ENCODE data around the gene GSTM2.

The GSTM2 gene

DNA sequence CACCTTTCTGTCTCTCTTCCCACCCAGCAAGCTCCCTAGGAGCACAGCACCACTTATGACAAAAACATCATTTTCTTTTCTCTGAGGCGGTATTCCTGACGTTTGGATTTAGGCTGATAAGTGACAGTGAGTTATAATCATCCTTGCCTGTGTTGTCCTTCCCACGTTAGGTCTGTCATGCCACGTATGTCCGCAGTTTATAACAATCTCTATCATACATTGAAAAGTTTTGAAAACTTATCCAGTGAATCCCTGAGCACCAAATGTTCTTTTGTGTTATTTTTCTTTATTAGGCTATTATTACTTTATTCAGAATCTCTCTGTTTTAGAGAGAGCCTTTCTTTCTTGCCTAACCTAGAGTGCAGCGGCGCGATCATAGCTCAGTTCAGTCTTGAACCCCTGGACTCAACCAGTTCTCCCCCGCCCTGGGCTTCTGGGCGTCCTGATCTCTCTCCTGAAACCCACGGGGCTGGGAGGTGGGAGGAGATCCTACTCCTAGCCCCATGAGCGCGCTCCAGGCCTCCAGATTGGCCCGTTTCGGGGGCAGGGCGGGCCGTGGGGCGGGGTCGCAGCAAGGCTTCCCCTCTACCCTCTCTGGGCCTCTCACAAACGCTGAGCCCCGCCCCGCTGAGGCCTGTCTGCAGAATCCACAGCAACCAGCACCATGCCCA, at the start of gene GSTM2:
Gene GSTM2, plus strand, starts transcription at position 606 of the 671 bp plus-strand sequence. Its CDS starts 59 bp downstream, at position 665.
- no peak for FAIRE-seq

DNA sequence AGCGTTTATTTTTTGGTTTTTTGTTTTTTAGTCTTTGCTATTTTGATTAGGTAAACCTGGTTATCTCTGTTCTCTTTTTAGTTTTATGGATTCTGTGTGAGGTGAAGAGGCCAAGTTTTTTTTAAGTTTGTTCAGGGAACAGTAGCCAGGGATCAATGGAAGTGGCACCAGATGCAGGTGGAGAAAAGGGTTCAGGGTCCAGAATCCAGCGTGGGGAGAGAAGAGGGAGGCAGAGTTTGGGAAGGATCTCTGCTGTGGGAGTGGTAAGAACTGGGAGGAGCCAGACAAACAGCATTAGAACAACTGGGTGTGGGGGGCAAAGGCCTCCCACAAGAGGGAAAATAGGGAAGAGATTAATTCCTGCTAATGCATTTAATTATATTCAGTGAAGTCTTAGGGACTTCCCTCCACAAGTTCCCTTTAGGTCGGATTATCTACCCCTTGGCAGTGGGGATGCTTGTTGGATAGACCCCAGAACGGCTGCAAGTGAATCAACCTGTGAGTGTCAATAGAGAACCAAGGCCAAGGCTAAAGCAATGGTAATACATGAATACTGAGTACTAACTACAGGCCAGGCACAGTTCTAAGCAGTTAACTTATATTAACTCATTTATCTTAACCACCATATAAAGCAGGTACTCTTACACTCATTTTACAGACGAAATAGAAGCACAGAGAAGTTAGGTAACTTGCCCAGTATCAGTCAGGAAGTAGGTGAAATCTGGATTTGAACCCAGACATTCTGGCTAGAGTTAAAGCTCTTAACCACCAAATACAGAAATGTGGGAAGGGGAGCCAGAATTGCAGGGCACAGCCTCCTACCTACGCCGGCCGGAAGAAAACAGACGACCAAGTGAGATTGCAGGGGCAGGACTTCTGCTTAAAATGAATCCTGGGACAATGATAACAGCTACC, 48.9 kb upstream of the GSTM2 start:
- no peak for FAIRE-seq

DNA sequence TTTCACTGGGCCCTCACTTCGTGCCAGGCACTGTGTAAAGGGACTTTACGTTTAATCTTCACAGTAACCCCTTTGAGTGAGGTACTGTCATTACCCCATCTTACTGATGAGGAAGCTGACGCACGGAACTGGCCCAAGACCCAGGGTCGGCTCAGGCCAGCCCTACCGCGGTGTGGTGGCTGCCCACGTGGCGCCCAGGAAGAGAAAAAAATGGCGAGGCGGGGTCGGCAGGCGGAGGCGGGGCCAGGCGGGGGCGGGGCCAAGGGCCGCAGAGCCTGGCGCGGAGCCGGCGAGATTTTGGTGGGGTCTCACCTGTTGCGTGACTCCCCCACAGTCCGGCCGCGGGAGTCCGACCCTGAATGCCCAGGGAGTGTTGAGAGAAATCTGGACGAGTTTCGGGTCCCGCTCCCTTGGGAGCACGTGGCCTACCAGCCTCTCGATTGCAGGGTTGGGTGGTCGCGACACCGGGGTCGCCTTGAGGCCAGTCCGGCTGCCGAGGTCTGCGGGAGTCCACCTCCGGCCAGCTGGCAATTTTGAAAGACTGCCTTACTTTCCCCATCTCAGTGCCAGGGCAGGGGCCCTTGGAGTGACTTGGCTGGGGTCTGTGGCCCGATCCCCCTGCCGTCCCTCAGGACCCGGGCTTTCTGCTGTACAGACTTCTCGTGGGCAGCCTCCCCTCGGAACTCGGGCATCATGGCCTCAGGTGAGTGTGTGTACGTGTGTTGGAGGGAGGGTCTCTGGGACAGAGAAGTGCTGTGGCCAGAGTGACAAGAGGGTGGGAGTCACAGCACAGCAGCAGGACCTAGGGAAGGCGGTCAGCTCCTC, 48.1 kb upstream of the GSTM2 start, which contains the start of the genes AMPD2 and GNAT2:
Gene AMPD2, plus strand, starts transcription at position 262 of the 825 bp plus-strand sequence. CDS start 1,339 bp downstream, outside the sequence.
Gene GNAT2, minus strand, starts transcription at position 41 of the 825 bp plus-strand sequence. CDS start 6,746 bp downstream, outside the sequence.
- no peak for FAIRE-seq

DNA sequence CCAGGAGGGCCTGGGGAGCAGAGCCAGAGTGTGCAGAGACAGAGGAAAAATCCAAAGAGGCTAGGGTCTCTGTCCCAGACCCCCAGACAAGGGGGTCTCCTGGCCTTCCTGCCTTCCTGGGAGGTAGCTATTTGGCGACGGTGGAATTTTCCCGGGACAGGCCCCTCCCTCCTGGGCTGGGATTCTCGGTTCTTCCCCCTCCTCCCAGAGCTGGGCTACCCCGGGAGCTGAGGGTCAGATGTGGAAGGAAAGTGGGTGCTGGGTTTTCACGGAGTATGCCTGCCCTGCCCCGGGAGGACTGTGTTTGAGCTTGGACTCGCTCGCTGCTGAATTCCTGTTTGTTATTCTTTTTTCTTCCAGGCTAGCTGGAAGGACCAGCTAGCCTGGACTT, 47.5 kb upstream of the GSTM2 start:
- FAIRE-seq, result no peak

DNA sequence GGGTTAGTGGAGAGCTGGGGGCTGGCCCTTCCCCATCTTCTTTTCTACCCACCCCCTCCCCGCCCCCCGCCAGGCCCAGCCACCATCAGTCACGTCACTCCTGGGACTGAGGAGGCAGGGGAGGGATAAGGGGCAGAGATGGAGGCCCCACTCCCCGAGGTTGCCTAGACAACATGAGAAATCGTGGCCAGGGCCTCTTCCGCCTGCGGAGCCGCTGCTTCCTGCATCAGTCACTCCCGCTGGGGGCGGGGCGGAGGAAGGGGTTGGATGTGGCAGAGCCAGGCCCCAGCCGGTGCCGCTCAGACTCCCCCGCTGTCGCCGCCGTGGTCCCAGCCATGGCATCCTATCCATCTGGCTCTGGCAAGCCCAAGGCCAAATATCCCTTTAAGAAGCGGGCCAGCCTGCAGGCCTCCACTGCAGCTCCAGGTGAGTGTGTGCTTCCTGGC, 47.0 kb upstream of the GSTM2 start:
- FAIRE-seq, result no peak

DNA sequence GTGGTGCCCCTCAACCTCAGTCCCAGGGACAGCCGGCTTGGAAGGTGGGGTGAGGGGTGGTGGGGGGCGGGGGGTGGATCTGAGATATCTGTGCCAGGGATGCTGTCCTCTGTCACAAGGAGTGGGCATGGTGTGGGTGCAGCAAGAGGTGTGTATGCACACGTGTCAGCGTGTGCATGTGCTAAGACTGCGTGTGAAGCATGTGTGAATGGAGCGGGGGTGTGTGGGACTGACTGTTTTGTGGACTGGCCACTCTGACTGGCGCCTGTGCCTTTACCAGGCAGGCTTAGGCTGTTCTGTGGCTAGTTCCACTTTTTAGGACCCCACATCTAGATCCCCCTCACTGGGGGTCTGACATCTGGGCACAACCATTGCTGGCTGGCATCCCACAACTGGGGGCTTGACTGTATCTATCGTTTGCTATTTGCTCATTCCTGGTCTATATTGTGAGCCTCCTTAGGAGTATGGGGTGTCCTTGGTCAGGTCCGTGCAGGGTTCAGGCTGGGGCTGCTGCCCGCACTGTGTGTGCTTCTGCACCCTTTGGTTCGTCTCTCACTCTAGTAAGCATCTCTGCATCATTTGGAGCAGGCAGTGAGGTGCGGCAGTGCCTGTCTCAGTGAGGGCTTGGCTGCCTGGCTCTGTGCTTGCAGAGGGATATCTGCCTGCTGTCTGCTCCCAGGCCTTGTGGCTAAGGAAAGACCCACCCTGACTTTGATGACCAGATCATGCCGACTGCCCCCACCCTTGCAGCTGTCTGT, 46.3 kb upstream of the GSTM2 start:
- no peak for FAIRE-seq

DNA sequence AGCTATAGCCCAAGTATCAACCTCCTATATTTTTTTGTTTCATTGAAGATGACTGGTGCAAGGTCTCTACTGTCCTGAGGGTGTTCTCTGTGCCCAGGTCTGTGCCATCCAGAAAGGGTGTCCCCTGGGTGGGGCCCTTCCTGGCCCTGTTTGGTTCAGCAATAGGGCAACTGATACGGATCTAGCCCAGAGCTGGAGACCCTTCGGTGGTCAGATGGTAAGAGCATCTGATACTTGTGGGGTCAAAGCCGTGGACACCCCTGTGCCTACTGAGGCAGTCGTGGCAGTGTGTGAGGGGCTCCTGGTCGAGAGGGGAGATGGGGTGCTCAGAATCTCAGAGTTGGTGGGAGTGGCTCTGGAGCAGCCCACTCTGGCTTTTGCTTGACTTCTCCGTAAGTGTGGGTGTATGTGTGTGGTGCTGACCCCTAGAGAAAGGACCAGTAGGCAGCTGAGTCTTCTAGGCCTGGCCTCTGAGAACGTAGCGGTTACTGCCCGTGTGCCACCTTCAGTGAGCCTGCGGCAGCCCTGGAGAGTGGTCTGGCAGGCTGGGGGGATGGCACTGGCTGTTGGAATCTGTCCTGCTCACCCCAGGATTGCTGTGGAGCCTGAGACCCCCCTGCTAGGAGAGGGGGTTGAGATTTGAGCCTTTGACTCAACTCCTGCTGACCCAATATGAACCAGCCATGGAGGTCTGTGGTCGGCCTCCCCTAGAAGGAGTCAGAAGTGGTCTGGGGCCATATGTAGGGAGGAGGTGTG, 45.5 kb upstream of the GSTM2 start:
- no peak for FAIRE-seq

DNA sequence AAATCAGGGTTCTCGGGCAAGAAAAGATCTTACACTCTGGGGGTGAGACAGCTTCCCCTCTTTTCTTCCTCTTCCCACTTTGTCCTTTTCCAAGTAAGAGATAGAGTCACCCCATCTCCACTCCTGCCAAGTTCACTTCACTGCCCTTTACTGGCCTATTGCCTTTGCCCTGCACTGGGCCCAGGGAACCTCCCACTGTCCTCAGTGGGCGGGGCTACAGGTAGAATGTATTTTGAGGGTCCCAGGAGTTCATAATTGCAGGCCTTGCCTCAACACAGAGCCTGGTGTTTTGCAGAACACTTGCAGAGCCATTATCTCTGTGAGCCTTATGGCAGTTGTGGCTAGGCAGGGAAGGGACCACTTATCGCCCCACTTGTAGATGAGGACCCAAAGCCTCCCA, 45.0 kb upstream of the GSTM2 start:
- no peak for FAIRE-seq

DNA sequence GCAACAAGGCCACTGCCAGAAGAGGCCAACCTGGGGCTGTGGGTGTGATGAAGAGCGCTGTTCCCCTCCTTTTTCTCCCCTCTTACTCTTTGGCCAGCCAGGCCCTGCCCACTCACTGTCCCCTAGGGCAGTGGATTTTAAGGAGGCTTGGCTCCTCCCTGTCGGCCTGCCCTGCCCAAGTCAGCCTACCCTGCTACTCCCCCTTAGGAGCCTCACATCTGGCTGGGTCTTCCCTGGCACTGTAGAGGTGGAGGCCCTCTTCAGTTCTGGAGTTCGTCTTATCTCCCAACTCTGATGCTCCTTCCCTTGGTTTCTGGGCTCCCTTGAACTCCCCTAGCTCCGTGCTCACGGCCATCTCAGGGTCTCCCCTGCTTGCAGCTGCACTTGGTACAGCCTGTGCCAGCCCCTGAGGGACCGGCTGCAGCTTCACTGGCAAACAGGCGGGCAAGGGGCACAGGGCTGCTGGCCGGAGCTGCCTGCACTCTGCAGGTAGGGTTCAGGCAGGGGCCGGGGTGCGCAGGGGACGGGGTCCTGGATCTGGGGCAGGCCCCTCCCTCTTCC, 44.2 kb upstream of the GSTM2 start:
- FAIRE-seq, result no peak

DNA sequence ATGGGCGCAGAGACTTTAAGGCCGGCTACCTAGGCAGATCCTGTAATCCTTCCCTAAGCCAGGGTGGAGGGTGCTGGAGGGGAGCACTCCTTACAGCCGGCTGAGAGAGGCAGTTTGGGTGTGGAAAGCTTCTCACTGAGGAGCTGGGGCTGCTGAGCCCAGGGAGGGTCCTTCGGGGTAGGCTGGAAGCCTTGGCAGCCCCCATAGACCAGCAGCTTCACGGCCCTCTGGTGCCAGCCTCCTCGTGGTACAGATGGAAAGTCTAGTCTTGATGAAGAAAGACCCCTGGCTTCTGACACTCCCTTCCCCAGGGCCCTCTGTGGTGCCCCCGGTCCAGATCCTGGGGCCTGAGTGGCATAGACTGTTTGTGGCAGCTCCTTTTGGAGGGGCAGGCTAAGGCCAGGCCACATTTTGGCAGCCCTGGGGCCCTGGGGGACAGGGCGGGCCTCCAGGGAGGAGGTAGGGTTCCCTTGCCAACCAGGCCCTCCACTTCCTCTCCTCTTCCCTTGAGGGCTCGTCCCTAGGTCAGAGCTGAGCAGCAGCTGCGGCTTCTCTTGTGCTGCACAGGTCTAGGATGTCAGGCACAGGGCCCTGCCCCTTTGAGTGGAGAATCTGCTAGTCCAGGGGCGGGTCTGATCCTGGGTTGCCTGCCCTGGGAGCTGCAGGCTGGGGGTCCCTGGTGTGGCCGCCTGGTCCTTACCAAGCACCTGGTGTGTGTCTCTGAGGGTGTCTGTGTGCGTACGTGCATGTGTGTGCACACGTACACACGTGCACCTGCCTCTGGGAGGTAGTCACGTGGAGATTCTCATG, 43.5 kb upstream of the GSTM2 start:
- no peak for FAIRE-seq

DNA sequence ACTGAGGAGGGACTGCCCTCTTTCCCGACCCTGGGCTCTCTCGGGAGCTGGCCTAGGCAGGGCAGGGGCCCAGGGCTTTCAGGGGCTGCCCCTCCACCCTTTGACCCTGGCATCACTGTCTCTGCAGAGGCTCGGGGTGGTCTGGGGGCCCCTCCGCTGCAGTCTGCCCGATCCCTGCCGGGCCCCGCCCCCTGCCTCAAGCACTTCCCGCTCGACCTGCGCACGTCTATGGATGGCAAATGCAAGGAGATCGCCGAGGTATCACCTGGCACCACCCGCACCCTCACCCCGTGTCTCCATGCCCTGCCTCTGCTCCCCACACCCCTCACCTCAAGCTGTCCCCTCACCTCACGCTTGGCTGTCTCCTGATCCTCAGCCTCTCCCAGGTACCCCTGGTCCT, 42.7 kb upstream of the GSTM2 start:
- no peak for FAIRE-seq

DNA sequence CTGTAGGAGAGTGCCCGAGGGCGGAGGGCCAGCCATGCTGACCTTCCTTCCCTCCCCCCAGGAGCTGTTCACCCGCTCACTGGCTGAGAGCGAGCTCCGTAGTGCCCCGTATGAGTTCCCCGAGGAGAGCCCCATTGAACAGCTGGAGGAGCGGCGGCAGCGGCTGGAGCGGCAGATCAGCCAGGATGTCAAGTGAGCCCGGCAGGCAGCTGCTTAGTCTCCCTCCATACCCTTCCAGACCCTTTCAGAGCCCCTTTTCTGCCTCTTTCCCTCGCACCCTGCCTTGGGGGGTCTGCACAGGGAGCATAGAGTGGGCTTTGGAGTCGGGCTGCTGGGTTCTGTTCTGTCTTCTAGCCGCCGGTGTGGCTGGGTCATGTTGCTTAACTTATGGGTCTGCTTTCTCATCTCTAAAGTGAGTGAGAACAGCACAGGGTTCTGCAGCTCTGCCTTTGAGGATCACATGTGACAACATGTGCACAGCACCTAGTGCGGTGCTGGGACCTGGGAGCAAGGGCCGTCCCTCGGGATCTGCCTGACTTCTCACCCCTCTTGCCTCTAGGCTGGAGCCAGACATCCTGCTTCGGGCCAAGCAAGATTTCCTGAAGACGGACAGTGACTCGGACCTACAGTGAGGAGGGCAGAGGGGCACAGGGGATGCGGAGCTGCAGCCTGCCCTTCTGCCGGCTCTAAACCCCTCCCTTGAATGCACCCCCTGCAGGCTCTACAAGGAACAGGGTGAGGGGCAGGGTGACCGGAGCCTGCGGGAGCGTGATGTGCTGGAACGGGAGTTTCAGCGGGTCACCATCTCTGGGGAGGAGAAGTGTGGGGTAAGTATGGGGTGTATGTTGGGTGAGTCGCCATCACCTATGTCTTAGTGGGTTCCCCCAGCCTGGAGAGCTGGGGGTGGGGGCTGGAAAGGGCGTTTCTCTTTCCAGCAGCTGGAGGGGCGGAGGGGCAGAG, 42.0 kb upstream of the GSTM2 start:
- FAIRE-seq, result no peak

DNA sequence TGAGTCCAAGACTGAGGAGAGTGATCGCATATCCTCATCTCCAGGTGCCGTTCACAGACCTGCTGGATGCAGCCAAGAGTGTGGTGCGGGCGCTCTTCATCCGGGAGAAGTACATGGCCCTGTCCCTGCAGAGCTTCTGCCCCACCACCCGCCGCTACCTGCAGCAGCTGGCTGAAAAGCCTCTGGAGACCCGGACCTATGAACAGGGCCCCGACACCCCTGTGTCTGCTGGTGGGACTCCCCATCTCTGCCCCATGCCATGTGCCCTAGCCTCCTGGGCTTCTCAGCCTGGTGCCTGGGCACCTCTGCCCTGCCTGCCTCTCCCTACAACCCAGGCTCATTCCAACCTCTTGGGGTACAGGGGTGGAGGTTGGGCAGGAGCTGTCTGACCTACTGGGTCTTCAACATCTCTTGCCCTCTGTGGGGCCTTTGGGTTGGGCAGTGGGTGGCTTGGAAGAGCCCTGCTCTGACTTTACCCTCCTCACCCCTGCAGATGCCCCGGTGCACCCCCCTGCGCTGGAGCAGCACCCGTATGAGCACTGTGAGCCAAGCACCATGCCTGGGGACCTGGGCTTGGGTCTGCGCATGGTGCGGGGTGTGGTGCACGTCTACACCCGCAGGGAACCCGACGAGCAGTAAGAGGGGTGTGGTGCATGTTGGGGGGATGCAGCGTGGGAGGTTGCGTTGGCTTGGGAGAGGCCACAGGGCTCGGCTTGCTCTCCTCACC, 41.0 kb upstream of the GSTM2 start:
- FAIRE-seq, result no peak

DNA sequence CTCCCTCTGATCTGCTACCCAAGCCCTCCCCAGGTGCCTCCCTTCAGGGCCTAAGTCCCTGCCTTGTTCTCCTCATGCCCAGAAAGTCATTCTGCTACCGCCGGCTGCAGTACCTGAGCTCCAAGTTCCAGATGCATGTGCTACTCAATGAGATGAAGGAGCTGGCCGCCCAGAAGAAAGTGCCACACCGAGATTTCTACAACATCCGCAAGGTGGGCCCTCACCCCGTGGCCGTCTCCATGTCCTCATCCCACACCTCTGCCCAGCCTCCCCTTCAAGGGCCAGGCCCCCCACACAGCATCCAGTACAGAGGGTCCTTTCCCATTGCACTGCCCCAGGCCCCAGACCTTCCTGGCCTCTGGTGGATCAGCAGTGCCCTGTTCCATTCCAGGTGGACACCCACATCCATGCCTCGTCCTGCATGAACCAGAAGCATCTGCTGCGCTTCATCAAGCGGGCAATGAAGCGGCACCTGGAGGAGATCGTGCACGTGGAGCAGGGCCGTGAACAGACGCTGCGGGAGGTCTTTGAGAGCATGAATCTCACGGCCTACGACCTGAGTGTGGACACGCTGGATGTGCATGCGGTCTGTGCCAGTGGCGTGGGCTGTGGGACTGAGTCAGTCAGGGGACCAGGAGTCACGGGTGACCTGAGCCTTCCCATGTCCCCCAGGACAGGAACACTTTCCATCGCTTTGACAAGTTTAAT, 40.0 kb upstream of the GSTM2 start:
- FAIRE-seq, result no peak

DNA sequence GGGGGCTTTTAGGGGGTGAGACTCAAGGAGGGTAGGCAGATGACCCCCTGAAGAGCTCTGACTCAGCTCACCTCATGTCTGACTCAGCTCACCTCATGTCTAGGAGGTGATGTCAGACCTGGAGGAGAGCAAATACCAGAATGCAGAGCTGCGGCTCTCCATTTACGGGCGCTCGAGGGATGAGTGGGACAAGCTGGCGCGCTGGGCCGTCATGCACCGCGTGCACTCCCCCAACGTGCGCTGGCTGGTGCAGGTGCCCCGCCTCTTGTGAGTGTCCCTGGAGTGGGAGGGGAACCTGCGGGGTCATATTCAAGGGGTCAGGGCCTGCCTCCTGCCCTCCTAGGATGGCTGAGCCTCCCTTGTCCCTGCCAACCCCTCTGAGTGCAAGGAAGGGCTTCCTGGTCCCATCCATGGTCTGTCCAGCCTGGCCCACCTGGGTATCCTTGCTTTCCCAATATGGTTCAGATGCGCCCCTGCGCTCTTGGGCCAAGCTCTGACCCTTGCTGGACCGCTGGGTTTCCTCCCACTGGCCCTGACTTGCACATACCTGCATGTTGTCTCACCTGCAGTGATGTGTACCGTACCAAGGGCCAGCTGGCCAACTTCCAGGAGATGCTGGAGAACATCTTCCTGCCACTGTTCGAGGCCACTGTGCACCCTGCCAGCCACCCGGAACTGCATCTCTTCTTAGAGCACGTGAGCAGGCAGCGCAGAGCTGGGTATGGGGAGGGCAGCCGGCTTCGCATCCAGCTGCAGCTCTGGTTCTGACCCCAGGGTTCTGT, 39.1 kb upstream of the GSTM2 start:
- no peak for FAIRE-seq

DNA sequence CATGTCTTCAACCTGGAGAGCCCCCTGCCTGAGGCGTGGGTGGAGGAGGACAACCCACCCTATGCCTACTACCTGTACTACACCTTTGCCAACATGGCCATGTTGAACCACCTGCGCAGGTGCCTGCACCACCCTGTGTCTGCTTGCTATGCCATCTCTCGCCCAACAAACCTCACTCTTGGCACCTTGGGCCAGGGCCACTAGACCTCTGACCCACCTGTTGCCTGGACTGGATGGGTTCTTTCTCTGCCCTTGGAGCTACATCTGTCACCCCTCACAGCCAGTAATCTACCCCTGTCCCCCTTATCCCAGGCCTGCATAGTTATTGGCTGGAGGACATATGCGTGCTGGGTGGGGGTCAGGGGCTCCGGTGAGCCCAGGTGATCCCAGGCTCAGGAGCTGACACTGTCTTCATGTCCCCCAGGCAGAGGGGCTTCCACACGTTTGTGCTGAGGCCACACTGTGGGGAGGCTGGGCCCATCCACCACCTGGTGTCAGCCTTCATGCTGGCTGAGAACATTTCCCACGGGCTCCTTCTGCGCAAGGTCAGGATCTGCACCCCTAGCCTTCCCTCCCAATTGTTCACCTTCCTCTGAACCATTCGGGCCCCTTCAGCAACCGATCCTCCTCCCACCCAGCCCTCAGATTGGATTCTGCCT, 38.4 kb upstream of the GSTM2 start:
- FAIRE-seq, result no peak
